ENCODE data around the gene ANAPC4.
"Not testable (repeated sequence)": the region's sequence is repeated elsewhere in the genome, so short reads cannot be mapped to it uniquely, and the experiment has no call there.

ANAPC4 gene

DNA sequence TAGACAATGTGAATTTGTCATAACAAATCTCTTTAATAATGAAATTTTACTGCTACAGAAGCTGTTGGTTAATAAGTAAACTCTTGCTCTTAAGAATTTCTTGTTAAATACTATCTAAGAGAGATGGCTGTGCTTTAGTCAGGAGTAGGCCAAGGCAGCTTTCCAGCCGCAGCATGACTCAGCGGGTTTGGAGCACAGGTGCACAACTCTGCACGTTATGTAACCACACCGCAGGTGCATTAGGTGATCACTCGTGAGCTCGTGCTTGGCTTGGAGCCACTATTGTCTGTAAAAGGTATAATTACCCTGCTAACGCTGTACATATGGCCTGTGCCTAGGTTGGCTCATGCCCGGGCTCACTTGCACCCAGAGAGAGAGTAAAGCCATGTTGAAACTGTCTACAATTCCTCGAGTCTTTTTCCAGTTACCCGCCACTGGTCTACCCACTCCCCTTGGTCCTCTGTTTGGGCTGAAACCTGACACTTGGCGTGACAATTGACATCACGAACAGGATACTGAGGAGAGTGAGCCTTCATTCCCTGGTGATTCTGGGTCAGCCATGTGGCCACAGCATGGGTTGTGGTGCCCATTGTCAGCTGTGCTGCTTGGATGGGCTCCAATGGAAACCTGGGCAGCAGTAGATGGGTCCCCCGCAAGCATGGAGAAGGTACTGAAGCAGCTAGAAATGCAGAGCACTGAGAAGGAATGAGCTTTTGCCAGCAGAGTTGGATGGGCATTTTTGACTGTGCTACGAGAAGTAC, 18.4 kb upstream of the ANAPC4 start:
- Histone ChIP-seq H3K9ac (ENCODE audit: low read depth, low read length) (no peak overlapping the region), H3K36me3 (ENCODE audit: insufficient read depth, low read length) (peaks cover 2% of the 10 kb centered on the region; the same call in 1 of the 2 replicates), H3K9me3 (ENCODE audit: control insufficient read depth, insufficient read depth, low read length) (peaks cover 9% of the 10 kb centered on the region), H3K4me1 (ENCODE audit: insufficient read depth, low read length) (no peaks in the 10 kb centered on the region)

DNA sequence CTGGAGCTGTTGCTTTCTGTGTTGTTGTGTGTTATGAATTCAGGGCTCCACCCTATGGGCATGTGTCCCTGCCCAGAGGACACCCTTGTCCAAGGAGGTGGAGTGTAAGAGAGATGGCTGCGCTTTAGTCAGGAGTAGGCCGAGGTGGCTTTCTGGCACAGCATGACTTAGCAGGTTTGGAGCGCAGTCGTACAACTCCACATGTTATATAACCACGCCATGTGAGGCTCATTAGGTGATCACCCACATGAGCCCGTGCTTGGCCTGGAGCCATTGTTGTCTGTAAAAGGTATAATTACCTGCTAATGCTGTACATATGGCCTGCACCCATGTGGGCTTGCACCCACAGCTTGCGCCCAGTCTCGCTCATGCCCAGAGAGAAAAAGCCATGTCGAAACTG, 15.8 kb upstream of the ANAPC4 start:
- H3K4me1 ChIP-seq (ENCODE audit: insufficient read depth, low read length), result no peaks in the 10 kb centered on the region
- no peak overlapping the region for H3K9ac ChIP-seq (ENCODE audit: low read depth, low read length)
- H3K9me3 ChIP-seq (ENCODE audit: control insufficient read depth, insufficient read depth, low read length), result peaks cover 9% of the 10 kb centered on the region
- H3K36me3 ChIP-seq (ENCODE audit: insufficient read depth, low read length), result peaks cover 2% of the 10 kb centered on the region; the same call in 1 of the 2 replicates

DNA sequence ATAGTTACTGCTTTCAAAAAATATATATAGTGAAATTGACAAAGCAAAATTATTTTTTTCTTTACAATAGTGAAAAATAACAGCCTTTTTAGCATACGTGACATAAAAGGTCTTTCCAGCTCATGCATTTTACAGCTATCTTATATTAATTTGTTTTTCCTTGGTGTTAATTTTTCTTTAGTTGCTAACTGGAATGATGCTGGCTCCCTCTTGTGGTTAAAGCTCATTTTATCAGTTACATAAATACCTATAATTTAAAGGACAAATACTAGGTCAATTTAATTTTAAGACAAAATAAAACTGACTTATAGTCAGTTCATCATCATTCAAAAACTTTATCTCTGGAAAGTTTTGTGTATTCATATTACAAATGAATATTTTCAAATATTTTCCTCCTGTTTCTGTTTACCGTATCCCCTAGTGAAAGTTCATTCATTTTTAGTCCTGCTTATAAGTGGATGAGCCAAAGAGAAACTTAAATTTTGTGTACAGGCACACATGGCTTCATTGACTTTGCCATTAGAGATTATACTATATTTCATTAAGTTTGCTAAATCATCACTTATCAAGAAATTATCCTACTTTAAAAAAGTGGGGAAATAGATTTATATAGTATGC, 9.9 kb upstream of the ANAPC4 start:
- Histone ChIP-seq H3K9me3 (ENCODE audit: control insufficient read depth, insufficient read depth, low read length) (no peaks in the 10 kb centered on the region), H3K4me1 (ENCODE audit: insufficient read depth, low read length) (peaks cover 5% of the 10 kb centered on the region; the same call in 1 of the 2 replicates), H3K9ac (ENCODE audit: low read depth, low read length) (no peak overlapping the region), H3K36me3 (ENCODE audit: insufficient read depth, low read length) (no peaks in the 10 kb centered on the region)

DNA sequence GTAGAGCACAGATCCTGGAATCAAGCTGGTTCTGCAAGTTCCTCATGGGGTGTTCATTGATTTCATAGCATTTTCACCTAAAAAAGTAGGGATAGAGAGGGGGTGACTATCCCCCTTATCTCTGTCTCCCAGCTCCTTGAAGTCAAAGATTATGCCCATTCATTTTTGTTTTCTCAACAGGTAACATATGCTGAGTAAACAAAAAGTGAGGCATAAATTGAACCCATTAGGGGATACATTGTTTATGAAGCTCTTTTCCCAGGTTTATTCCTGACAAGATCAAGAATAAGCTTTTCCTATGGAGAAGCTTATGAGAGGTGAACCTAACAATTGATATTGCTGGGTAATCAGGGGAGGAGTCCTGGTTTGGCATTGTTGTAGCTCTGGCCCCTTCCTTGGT, 9.2 kb upstream of the ANAPC4 start:
- Histone ChIP-seq H3K4me1 (ENCODE audit: insufficient read depth, low read length) (peaks cover 5% of the 10 kb centered on the region; the same call in 1 of the 2 replicates), H3K9me3 (ENCODE audit: control insufficient read depth, insufficient read depth, low read length) (no peaks in the 10 kb centered on the region), H3K9ac (ENCODE audit: low read depth, low read length) (no peak overlapping the region)

DNA sequence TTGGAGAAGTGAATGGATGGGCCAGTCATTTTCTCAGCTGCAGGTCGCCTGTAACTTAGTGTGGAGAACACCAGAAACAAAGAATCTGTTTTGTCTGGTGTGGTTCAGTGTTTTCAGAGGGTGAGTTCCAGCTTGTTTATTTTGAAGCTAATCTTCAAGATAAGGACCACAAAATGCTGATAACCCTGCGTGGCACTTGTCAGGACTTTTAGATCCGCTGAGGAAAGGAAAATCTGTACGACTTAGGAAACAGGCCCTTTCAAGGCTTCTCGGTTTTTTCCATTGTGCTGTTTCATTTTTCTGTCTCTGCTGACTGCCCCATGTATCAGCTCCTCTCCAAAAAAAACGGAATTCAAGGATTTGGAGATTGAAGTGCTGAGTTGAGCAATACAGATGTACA, 8.7 kb upstream of the ANAPC4 start:
- Histone ChIP-seq H3K9me3 (ENCODE audit: control insufficient read depth, insufficient read depth, low read length) (no peaks in the 10 kb centered on the region), H3K36me3 (ENCODE audit: insufficient read depth, low read length) (no peaks in the 10 kb centered on the region), H3K4me1 (ENCODE audit: insufficient read depth, low read length) (peaks cover 5% of the 10 kb centered on the region; the same call in 1 of the 2 replicates), H3K9ac (ENCODE audit: low read depth, low read length) (no peak overlapping the region)

More for the DNA sequence above, 9.2 kb upstream of the ANAPC4 start:
- H3K36me3 ChIP-seq (ENCODE audit: insufficient read depth, low read length), result no peaks in the 10 kb centered on the region

DNA sequence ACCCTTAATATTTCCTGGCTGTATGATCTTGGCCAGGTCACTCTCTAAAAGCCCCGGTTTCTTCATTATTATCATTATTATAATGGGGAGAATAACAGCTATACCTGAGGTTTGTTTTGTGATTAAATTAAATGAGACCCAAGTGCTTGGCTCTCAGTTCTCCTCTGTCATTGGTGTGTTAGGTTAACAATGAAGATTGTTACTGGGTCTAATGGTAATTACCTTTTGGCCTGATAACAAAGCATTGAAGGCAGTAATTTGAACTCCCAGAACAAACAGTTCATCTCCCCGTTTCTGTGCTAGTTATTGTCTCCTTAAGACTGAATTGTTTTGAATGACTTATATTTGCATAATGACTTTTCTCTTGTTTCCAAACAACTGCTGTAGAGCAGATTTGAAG, 6.8 kb upstream of the ANAPC4 start:
- H3K4me1 ChIP-seq (ENCODE audit: insufficient read depth, low read length), result peaks cover 8% of the 10 kb centered on the region

DNA sequence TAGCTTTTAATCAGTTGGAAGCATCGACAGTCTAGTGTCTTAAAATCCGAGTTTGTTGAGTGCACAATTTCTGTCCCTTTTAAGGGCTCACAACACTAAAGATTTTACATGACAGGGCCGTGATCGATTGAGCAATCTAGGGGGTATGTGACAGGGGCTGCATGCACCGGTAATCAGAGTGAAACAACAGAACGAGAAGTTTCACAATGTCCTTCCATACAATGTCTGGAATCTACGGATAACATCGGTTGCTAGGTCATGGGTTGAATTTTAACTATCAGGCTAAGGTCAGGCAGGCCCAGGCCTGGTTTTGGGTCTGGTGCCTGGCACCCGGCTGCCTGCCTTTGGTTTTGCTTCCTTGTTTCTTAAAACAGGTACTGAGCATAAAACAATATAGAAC, 4.5 kb upstream of the ANAPC4 start:
- H3K36me3 ChIP-seq (ENCODE audit: insufficient read depth, low read length); H3K9ac ChIP-seq (ENCODE audit: low read depth, low read length); H3K9me3 ChIP-seq (ENCODE audit: control insufficient read depth, insufficient read depth, low read length): not testable (repeated sequence)
- peaks cover 13% of the 10 kb centered on the region for H3K4me1 ChIP-seq (ENCODE audit: insufficient read depth, low read length)

More for the DNA sequence above, 6.8 kb upstream of the ANAPC4 start:
- Histone ChIP-seq H3K9ac (ENCODE audit: low read depth, low read length) (no peak overlapping the region), H3K9me3 (ENCODE audit: control insufficient read depth, insufficient read depth, low read length) (no peaks in the 10 kb centered on the region), H3K36me3 (ENCODE audit: insufficient read depth, low read length) (no peaks in the 10 kb centered on the region)

DNA sequence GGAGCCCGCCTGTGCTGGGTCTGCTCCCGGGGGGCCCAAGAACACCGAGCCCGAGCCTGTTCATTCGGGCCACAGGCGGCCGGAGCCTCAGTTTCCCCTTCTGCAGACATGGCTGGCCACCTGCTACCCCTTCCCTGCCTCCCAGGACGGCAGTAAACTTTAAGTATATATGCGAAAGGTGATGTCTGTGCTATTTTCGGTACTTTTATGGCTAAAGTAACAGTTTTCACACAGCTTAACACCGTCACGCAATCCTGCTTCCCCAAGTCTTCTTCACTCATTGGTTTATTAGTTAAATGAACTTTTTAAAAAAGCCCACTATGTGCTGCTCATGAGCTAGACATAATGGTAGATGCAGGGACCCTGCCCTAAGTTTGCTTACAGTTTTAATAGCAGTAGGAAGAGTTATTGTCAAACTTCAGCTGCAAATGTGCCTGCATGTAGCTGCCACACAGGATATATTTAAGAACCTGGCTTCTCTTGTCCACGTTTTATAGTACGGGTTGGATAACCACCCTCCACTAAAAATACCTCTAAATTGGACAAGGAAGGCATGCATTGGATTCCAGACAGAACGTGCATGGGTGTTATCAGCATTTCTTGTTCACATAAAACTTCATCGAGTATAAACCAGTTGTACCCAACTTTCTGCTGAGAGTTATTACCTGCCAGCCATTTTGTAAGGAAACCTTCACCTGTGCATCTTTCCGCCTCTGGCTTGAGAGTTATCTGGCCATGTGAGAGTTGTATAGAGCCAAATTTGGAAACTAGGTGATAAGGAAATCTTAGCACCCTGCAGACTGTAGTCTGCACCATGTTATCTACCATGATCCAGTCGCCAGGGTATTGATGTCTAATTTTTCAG, 741 bp downstream of the ANAPC4 start:
- no peaks in the 10 kb centered on the region for H3K9me3 ChIP-seq (ENCODE audit: control insufficient read depth, insufficient read depth, low read length)
- peaks cover 8% of the 10 kb centered on the region for H3K4me1 ChIP-seq (ENCODE audit: insufficient read depth, low read length)
- H3K36me3 ChIP-seq (ENCODE audit: insufficient read depth, low read length), result no peaks in the 10 kb centered on the region
- peak overlapping the region; percentile 91 for H3K9ac ChIP-seq (ENCODE audit: low read depth, low read length)

DNA sequence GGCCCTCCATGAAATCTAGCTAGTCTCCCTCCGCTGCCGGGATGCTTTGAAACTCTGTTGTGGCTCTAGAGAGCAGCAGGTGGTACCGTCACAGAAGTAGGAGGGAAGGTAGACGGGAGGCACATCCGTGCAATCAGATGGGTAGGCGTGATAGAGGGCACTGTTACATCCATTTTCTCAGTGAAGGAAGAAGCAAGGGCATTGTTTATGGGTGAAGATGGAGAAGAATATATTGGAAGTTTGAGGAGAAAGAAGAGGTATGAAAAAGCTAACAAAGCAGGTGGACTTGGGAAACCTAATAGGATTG, 1.3 kb downstream of the ANAPC4 start:
- Histone ChIP-seq H3K9ac (ENCODE audit: low read depth, low read length) (peak overlapping the region; percentile 91; the same call in 1 of the 2 replicates), H3K36me3 (ENCODE audit: insufficient read depth, low read length) (no peaks in the 10 kb centered on the region), H3K4me1 (ENCODE audit: insufficient read depth, low read length) (peaks cover 8% of the 10 kb centered on the region), H3K9me3 (ENCODE audit: control insufficient read depth, insufficient read depth, low read length) (no peaks in the 10 kb centered on the region)

DNA sequence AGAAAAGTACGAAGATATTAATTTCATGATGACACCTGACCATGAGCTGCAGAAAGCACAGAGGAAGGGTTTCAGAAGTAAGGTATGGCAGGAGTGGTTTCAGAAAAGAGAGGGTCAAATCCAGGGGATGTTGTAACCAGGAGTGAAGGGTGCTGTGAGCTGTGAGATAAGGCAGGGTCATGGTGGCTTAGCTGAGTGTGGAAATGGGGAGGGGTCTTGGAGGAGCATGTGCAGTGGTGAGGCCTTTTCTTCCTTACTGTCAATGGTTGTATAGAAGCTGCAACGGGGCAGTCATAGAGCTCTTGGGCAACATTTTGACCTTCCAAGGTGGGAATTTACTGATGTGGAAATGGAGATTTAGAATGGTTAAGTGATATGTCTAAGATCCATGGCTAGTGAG, 2.5 kb downstream of the ANAPC4 start:
- Histone ChIP-seq H3K9ac (ENCODE audit: low read depth, low read length) (no peak overlapping the region), H3K36me3 (ENCODE audit: insufficient read depth, low read length) (no peaks in the 10 kb centered on the region), H3K4me1 (ENCODE audit: insufficient read depth, low read length) (peaks cover 8% of the 10 kb centered on the region), H3K9me3 (ENCODE audit: control insufficient read depth, insufficient read depth, low read length) (no peaks in the 10 kb centered on the region)

DNA sequence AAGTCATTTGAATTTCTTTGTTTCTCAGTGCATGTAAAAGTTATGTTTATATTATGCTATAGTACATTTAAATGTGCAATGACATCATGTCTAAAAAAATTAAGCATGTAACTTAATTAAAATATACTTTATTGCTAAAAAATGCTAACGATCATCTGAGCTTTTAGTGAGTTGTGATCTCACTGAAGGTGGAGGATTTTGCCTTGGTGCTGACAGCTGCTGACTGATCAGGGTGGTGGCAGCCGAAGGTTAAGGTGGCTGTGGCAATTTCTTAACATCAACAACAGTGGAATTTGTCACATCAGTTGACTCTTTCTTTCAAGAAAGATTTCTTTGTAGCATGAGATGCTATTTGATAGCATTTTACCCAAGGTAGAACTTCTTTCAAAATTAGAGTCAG, 6.6 kb downstream of the ANAPC4 start:
- Histone ChIP-seq H3K4me1 (ENCODE audit: insufficient read depth, low read length) (no peaks in the 10 kb centered on the region; the same call in 1 of the 2 replicates), H3K9me3 (ENCODE audit: control insufficient read depth, insufficient read depth, low read length) (no peaks in the 10 kb centered on the region), H3K36me3 (ENCODE audit: insufficient read depth, low read length) (no peaks in the 10 kb centered on the region; the same call in 1 of the 2 replicates), H3K9ac (ENCODE audit: low read depth, low read length) (no peak overlapping the region)

DNA sequence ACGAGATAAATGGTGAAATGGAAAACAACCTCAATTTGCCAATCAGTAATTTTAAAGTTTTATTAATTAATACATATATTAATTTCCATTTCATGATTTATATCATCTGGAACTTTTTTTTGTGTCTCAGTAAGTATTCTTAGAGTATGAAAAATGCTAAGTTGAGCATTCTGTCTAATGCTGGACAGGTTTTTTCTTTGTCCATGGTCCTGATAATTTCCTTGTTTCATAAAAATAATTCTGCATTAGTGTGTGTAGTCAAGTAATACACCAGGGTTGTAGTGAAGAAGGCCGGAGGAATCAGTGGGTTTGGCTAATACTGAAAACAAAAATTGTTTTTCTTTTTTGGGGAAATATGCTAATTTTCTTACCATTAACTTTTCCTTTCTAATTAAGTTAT, 9.9 kb downstream of the ANAPC4 start:
- Histone ChIP-seq H3K9me3 (ENCODE audit: control insufficient read depth, insufficient read depth, low read length) (no peaks in the 10 kb centered on the region), H3K36me3 (ENCODE audit: insufficient read depth, low read length) (peaks cover 10% of the 10 kb centered on the region)

DNA sequence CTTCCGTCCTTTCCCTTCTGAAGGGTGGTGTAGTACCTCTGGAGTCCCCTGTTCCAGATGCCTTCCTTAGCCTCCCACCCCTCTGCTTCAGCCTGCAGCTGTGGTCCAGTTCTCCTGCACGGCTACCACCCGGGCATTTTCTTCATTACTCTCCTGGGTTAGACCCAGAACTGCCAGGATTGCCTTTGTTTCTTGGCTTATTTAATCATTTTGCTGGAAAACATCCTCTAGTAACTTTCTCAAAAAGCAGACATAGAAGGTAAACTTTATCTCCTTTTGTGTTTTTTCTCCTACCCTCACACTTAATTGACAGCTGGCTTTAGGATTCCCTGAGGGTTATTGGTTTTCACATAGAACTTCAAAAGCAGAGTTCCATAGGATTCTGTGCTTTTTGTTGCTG, 20.2 kb downstream of the ANAPC4 start:
- no peaks in the 10 kb centered on the region for H3K4me1 ChIP-seq (ENCODE audit: insufficient read depth, low read length)
- no peaks in the 10 kb centered on the region; the same call in 1 of the 2 replicates for H3K9me3 ChIP-seq (ENCODE audit: control insufficient read depth, insufficient read depth, low read length)
- peaks cover 26% of the 10 kb centered on the region for H3K36me3 ChIP-seq (ENCODE audit: insufficient read depth, low read length)
- H3K9ac ChIP-seq (ENCODE audit: low read depth, low read length), result no peak overlapping the region

More for the DNA sequence above, 9.9 kb downstream of the ANAPC4 start:
- Histone ChIP-seq H3K4me1 (ENCODE audit: insufficient read depth, low read length) (no peaks in the 10 kb centered on the region), H3K9ac (ENCODE audit: low read depth, low read length) (no peak overlapping the region)

DNA sequence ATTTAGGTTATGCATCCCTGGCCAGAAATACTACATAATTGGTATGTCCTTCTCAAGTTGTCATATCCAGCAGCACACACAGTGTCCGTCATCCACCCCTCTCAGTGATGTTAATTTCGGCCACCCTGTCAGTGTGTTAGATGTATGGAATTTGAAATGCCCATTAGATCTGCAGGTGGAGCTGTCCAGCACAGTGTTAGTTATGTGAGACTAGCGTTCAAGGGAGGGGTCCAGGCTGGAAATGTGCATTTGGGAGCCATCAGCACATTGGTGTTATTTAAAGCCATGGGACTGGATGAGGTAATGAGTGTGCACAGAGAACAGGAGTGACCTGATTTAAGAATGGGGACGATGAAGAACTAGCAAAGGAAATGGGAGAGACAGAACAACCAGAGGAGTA, 22.4 kb downstream of the ANAPC4 start:
- Histone ChIP-seq H3K4me1 (ENCODE audit: insufficient read depth, low read length) (no peaks in the 10 kb centered on the region), H3K9me3 (ENCODE audit: control insufficient read depth, insufficient read depth, low read length) (no peaks in the 10 kb centered on the region; the same call in 1 of the 2 replicates), H3K36me3 (ENCODE audit: insufficient read depth, low read length) (peaks cover 22% of the 10 kb centered on the region), H3K9ac (ENCODE audit: low read depth, low read length) (no peak overlapping the region)

All from ES-I3 (cell line).